Endothelial cell of umbilical vein (primary cell): ENCODE results near the gene CTIF. TPM values are rescaled to one million over a fixed set of nuclear protein-coding genes. Genes with fewer than 3 reads are reported as not detected.

ENCODE experiments used
- BruUV-seq: library from RNA; stranded (reverse); fragments of 400-500 nt; replicated peaks from 2 replicates; lab custom pipeline; 2021; lab: Mats Ljungman, UMichigan
- CTCF ChIA-PET: fragments of 300-600, 350-600 bp; sonication (Branson Sonifier 250); formaldehyde crosslinking; loops from one replicate; lab custom pipeline; 2021; ENCODE audit warnings: antibody characterized with exemption, inconsistent platforms; lab: Charles Lee
- POLR2A ChIA-PET: fragments of 300-600, 350-600 bp; sonication (Branson Sonifier 250); formaldehyde crosslinking; loops from one replicate; lab custom pipeline; 2021; ENCODE audit warnings: antibody characterized with exemption, inconsistent platforms; lab: Charles Lee
- DNase-seq: peaks from one replicate; pipeline ENCODE4 v3.0.0-alpha.2; 2011; ENCODE audit warnings: low read depth, low spot score
- FAIRE-seq: peaks from 2 replicates; lab custom pipeline; 2011; peaks lifted over from hg19 to GRCh38; lab: Jason Lieb, UNC
- H2AFZ ChIP-seq: 2 replicates; pipeline ENCODE4 v1.6.0; 2012; ENCODE audit warnings: low read depth, low read length, control low read depth, inconsistent platforms
- H3K27ac ChIP-seq: 2 replicates; pipeline ENCODE4 v1.5.1; 2011; ENCODE audit warnings: low read depth, mild to moderate bottlenecking, control low read depth, low read length, moderate library complexity; ENCODE audit not compliant: insufficient read depth
- H3K27me3 ChIP-seq, 2 experiments: 2 replicates each; pipeline versions ENCODE4 v1.6.0 to v1.6.1; 2011; ENCODE audit warnings: low read length in 2 of 2, mixed read lengths in 1 of 2; ENCODE audit not compliant: control insufficient read depth in 2 of 2, insufficient read depth in 2 of 2
- H3K36me3 ChIP-seq, 2 experiments: 2 replicates in 1 of 2; 3 replicates in 1 of 2; pipeline ENCODE4 v1.5.1; 2011; ENCODE audit warnings: low read length in 2 of 2, mild to moderate bottlenecking in 1 of 2, moderate library complexity in 1 of 2; ENCODE audit not compliant: control insufficient read depth in 2 of 2, insufficient read depth in 2 of 2; ENCODE audit errors: extremely low read depth in 1 of 2
- H3K4me1 ChIP-seq: 3 replicates; pipeline ENCODE4 v1.5.1; 2011; ENCODE audit warnings: mild to moderate bottlenecking, low read length; ENCODE audit not compliant: control insufficient read depth, insufficient read depth; ENCODE audit errors: extremely low read depth
- H3K4me2 ChIP-seq: 2 replicates; pipeline ENCODE4 v1.6.1; 2011; ENCODE audit warnings: low read length, control low read depth, mixed read lengths; ENCODE audit not compliant: insufficient read depth
- H3K4me3 ChIP-seq, 3 experiments: fragments of 200-600 bp in 1 of 3; sonication (generic), shearing (Covaris generic) in 1 of 3; replicated peaks in 1 of 3; 2 replicates each; pipeline ENCODE4 v1.5.1; 2011 to 2016; ENCODE audit warnings: control low read depth in 3 of 3, low read length in 3 of 3, mild to moderate bottlenecking in 2 of 3, inconsistent platforms in 1 of 3, low read depth in 1 of 3, moderate library complexity in 1 of 3; ENCODE audit not compliant: insufficient read depth in 1 of 3
- H3K79me2 ChIP-seq: 2 replicates; pipeline ENCODE4 v1.6.0; 2012; ENCODE audit warnings: low read length, inconsistent platforms; ENCODE audit not compliant: control insufficient read depth, insufficient read depth
- H3K9ac ChIP-seq: replicated peaks from 2 replicates; pipeline ENCODE3; 2011; ENCODE audit warnings: low read length, control low read depth; ENCODE audit not compliant: insufficient read depth; ENCODE audit errors: extremely low read depth
- H3K9me1 ChIP-seq: replicated peaks from 3 replicates; pipeline ENCODE4 v1.6.0; 2011; ENCODE audit warnings: mild to moderate bottlenecking, low read length; ENCODE audit not compliant: control insufficient read depth, insufficient read depth; ENCODE audit errors: extremely low read depth
- H3K9me3 ChIP-seq: replicated peaks from 2 replicates; pipeline ENCODE4 v1.5.1; 2012; ENCODE audit warnings: low read length, inconsistent platforms; ENCODE audit not compliant: control insufficient read depth, insufficient read depth
- H4K20me1 ChIP-seq: replicated peaks from 2 replicates; pipeline ENCODE3; 2011; ENCODE audit warnings: mild to moderate bottlenecking, low read length; ENCODE audit not compliant: control insufficient read depth, insufficient read depth; ENCODE audit errors: extremely low read depth
- CTCF ChIP-seq, 2 donors: IDR thresholded peaks; 1 replicate in 1 of 2; 2 replicates in 1 of 2; pipeline ENCODE4 v1.5.1; 2011; ENCODE audit warnings: low read length in 2 of 2, mild to moderate bottlenecking in 2 of 2, moderate library complexity in 2 of 2, control low read depth in 1 of 2, inconsistent platforms in 1 of 2, low read depth in 1 of 2; ENCODE audit not compliant: insufficient read depth in 1 of 2; ENCODE audit errors: extremely low read depth in 1 of 2
- EZH2 ChIP-seq: IDR thresholded peaks from 2 replicates; pipeline ENCODE4 v1.6.1; 2012; ENCODE audit warnings: borderline replicate concordance, low read depth, mild to moderate bottlenecking, moderate library complexity, low read length, inconsistent platforms; ENCODE audit not compliant: severe bottlenecking
- FOS ChIP-seq: IDR thresholded peaks from 2 replicates; pipeline ENCODE4 v1.6.1; 2011; ENCODE audit warnings: mild to moderate bottlenecking, low read length, moderate library complexity, borderline replicate concordance; ENCODE audit not compliant: insufficient read depth
- GATA2 ChIP-seq: IDR thresholded peaks from 2 replicates; pipeline ENCODE4 v1.7.0; 2011; ENCODE audit warnings: low read depth, mild to moderate bottlenecking, moderate library complexity, mixed read lengths, low read length; ENCODE audit not compliant: insufficient read length, insufficient read depth
- MAX ChIP-seq: IDR thresholded peaks from 2 replicates; pipeline ENCODE4 v1.6.1; 2011; ENCODE audit not compliant: insufficient read depth, insufficient read length
- MYC ChIP-seq: IDR thresholded peaks from one replicate; pipeline ENCODE4 v1.6.1; 2011; ENCODE audit warnings: mild to moderate bottlenecking, low read depth, low read length
- dilution Hi-C: fragments of 300-500 bp; cut with MboI; formaldehyde crosslinking; loops from one replicate; pipeline ENCODE4 v1.15.0; 2019; ENCODE audit warnings: low sequenced_read_pairs; ENCODE audit not compliant: extremely low pct_ligation_motif_present
- intact Hi-C: fragments of 100-400 bp; cut with micrococcal nuclease; formaldehyde crosslinking; loops from one replicate; pipeline ENCODE4 v1.10.0; 2022
- polyA plus RNA-seq, 4 experiments: library from polyadenylated mRNA; depleted of rRNA in 3 of 4; stranded (reverse) in 3 of 4; unstranded in 1 of 4; fragments of >200 nt; gene quantifications; 2 replicates each; pipeline versions ENCODE4 v1.2.1 to v1.2.3, GENCODE V29; 2011 to 2012; ENCODE audit warnings: missing spikeins in 1 of 4
- total RNA-seq: library from RNA; stranded (reverse); gene quantifications from 2 replicates; pipeline ENCODE4 v1.2.3, GENCODE V29; 2021

Gene CTIF
- total and polyA plus RNA-seq, 2 donors (not counting 3 experiments of a cell fraction or from before 2014, with no cell fraction given) = 20.9 to 57.7 TPM

GRCh38 chr18:48536516-48536915 lies 2.3 kb upstream of the CTIF start:
- dilution Hi-C loops = no loop called here
- no peak overlapping the region for H2AFZ ChIP-seq

More at GRCh38 chr18:48536516-48536915, 2.3 kb upstream of the CTIF start:
- POLR2A ChIA-PET = no interaction called here
- H3K27me3 ChIP-seq = no peaks in the 10 kb centered on the region
- no peaks in the 10 kb centered on the region for H3K9me3 ChIP-seq
- no peak for FAIRE-seq
- no peak overlapping the region for H3K27ac ChIP-seq
- H3K9ac ChIP-seq = no peak overlapping the region
- H3K79me2 ChIP-seq = peaks cover 5% of the 10 kb centered on the region
- no peak overlapping the region for H3K4me3 ChIP-seq
- no peaks in the 10 kb centered on the region for H3K9me1 ChIP-seq
- no peak overlapping the region for H3K4me2 ChIP-seq
- BruUV-seq = no TSS peak
- TF ChIP-seq MYC (no peak), EZH2 (no peak), FOS (no peak), CTCF (IDR thresholded peaks at IDR 0.05; ENCODE audit: extremely low read depth in 1 of 2, insufficient read depth in 1 of 2, low read depth in 1 of 2, low read length in 2 of 2) (no peak), GATA2 (no peak), MAX (no peak)
- peaks cover 25% of the 10 kb centered on the region for H3K4me1 ChIP-seq
- intact Hi-C loops = loop anchor here (5.0 to 10.0 kb wide), 2 partner anchors 91 to 532 kb away; no protein-coding TSS in a partner anchor
- H3K36me3 ChIP-seq = no peaks in the 10 kb centered on the region
- CTCF ChIA-PET = interaction anchor here (1.8 kb wide), 1 partner anchor 70 kb away, joined by 4 read pairs; no protein-coding TSS in a partner anchor
- no peak for DNase-seq
- H4K20me1 ChIP-seq = no peaks in the 10 kb centered on the region
